Mammary epithelial cell (primary cell): ENCODE results near the gene TIMM21.

Experiments used
- CTCF ChIP-seq, 2 donors: IDR thresholded peaks in 1 of 2; conservative IDR thresholded peaks in 1 of 2; 2 replicates each; pipeline ENCODE4 v1.5.1; 2011 to 2012; ENCODE audit warnings: inconsistent platforms in 2 of 2, low read length in 2 of 2, mild to moderate bottlenecking in 2 of 2, control low read depth in 1 of 2, low read depth in 1 of 2; ENCODE audit not compliant: insufficient read depth in 1 of 2; ENCODE audit errors: extremely low read depth in 1 of 2
- EZH2 ChIP-seq: IDR thresholded peaks from 2 replicates; pipeline ENCODE4 v1.6.1; 2012; ENCODE audit warnings: low read length, inconsistent platforms, borderline replicate concordance

GRCh38 chr18:74110976-74111375 lies 37.3 kb upstream of the TIMM21 start:
- no peak for TF ChIP-seq EZH2
- TF ChIP-seq CTCF (conservative IDR thresholded peaks at IDR 0.05 in 1 of 2, IDR thresholded peaks at IDR 0.05 in 1 of 2; ENCODE audit: extremely low read depth in 1 of 2, insufficient read depth in 1 of 2, low read depth in 1 of 2, low read length in 2 of 2): no peak
